ENCODE results near the gene GADL1.

DNA sequence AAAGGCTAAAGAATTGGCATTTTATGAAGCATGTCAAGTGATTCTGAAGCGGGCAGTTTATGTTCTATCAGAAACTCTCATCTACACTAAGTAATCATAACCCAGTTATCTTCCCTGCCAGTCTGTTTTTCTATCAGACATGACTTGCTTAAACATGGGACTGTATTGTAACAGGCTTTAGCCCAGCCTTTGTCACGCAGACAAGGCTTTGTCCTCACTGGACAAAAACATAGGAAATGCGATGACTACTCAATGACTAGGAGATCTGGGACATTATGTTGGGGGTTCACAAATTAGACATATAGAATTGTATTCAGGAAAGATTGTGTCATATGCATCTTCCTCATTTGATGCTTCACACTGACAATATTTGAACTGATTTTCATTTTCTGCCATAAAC lies 115.5 kb downstream of the GADL1 start:
- TF ChIP-seq POLR2A (IDR thresholded peaks at IDR 0.05; ENCODE audit: low read length), result no peak
- TF ChIP-seq GATA1 (IDR thresholded peaks at IDR 0.05; ENCODE audit: low read depth, low read length), result no peak
